Epithelial cell of proximal tubule (primary cell): ENCODE measurements around the gene PDIA5. TPM values are rescaled to one million over a fixed set of nuclear protein-coding genes. Genes with fewer than 3 reads are reported as not detected.

ENCODE experiments used
- DNase-seq: peaks from one replicate; pipeline ENCODE4 v3.0.0-alpha.2; 2011; ENCODE audit warnings: low read depth
- H3K4me3 ChIP-seq: 2 replicates; pipeline ENCODE4 v1.5.1; 2011; ENCODE audit warnings: low read depth, mild to moderate bottlenecking, low read length
- CTCF ChIP-seq: conservative IDR thresholded peaks from 2 replicates; pipeline ENCODE4 v1.5.1; 2012; ENCODE audit warnings: low read depth, mild to moderate bottlenecking, low read length
- total RNA-seq: library from RNA; depleted of rRNA; stranded (reverse); fragments of >200 nt; gene quantifications from 2 replicates; pipeline ENCODE4 v1.2.3, GENCODE V29; 2015

The PDIA5 gene
- total RNA-seq, 1 donor from 2014 or later, result 29.4 TPM

GRCh38 chr3:123031051-123031450 lies 35.8 kb upstream of the PDIA5 start:
- no peak overlapping the region for H3K4me3 ChIP-seq
- DNase-seq, result no peak
- TF ChIP-seq CTCF, result no peak

- no peak for DNase-seq
- H3K4me3 ChIP-seq, result no peak overlapping the region
- TF ChIP-seq CTCF, result no peak
These were observed 34.8 kb upstream of the PDIA5 start for GRCh38 chr3:123032057-123032456.

- no peak overlapping the region for H3K4me3 ChIP-seq
- no peak for DNase-seq
- TF ChIP-seq CTCF, result no peak
These were observed 32.7 kb upstream of the PDIA5 start for GRCh38 chr3:123034120-123034519.

- no peak for DNase-seq
- H3K4me3 ChIP-seq, result no peak overlapping the region
- no peak for TF ChIP-seq CTCF
These were observed 31.8 kb upstream of the PDIA5 start for GRCh38 chr3:123034996-123035395.

- no peak overlapping the region for H3K4me3 ChIP-seq
- DNase-seq, result no peak
- peak; percentile 29 for TF ChIP-seq CTCF
These were observed 30.3 kb upstream of the PDIA5 start for GRCh38 chr3:123036352-123037014.

GRCh38 chr3:123037015-123037375 lies 29.8 kb upstream of the PDIA5 start:
- DNase-seq, result no peak
- no peak for TF ChIP-seq CTCF
- H3K4me3 ChIP-seq, result no peak overlapping the region

GRCh38 chr3:123038751-123039150 lies 28.1 kb upstream of the PDIA5 start:
- H3K4me3 ChIP-seq, result no peak overlapping the region
- no peak for DNase-seq
- TF ChIP-seq CTCF, result no peak
